HEK293T (cell line): ENCODE results near the gene PDE5A.

Experiments used
- ARNT ChIP-seq: fragments of 450-650 bp; IDR thresholded peaks from 2 replicates; pipeline ENCODE4 v1.6.1; 2017; ENCODE audit warnings: mild to moderate bottlenecking
- FOXM1 ChIP-seq: fragments of 450-650 bp; IDR thresholded peaks from 2 replicates; pipeline ENCODE4 v1.6.1; 2017; ENCODE audit warnings: mild to moderate bottlenecking, borderline replicate concordance

DNA sequence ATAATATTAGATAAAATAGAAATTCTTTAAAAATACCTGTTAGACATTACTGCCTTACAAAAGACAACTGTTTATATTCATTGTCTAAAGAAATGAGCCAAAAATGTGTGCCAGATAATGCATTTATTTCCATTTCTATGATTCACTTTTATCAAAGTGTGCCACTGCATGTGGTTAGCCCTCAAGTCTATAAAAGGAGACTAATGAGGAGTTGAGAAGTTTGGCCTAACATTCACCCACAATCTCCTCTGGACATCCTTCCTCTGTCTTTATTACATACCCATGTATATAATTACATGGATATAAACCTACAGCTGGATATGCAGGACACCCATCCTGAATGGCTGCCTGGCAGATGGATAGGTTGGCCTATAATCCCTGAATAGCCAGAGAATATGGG, 42.6 kb upstream of the PDE5A start:
- TF ChIP-seq ARNT (no peak), FOXM1 (no peak)
